ENCODE data around the gene TTLL9.

The TTLL9 gene

DNA sequence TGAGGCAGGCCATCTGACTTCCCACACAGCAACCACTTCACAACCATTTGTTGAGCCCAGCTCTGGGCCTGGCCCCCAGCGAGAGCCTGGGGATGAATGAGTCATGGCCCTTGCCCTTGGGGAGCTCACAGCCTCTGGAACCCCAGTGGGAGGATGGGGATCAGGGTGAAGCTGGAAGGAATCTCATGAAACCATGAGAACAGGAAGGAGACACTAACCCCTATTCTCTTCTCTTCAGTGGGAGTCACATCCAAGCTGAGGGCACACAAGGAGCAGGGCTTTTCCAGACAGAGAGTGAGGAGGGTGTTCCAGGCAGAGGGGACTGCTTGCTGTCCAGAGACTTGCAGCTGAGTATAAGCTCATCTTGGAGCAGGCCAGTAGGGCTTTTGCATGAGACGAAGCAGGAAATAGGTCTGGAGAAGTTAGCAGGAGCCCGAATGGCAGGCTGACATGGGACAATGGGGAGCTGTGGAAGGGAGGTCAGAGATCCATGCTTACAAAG is 32.5 kb upstream of the TTLL9 start:
- DNase-seq: no peak

GRCh38 chr20:31838646-31839292 is 31.7 kb upstream of the TTLL9 start:
- no peak for DNase-seq

DNA sequence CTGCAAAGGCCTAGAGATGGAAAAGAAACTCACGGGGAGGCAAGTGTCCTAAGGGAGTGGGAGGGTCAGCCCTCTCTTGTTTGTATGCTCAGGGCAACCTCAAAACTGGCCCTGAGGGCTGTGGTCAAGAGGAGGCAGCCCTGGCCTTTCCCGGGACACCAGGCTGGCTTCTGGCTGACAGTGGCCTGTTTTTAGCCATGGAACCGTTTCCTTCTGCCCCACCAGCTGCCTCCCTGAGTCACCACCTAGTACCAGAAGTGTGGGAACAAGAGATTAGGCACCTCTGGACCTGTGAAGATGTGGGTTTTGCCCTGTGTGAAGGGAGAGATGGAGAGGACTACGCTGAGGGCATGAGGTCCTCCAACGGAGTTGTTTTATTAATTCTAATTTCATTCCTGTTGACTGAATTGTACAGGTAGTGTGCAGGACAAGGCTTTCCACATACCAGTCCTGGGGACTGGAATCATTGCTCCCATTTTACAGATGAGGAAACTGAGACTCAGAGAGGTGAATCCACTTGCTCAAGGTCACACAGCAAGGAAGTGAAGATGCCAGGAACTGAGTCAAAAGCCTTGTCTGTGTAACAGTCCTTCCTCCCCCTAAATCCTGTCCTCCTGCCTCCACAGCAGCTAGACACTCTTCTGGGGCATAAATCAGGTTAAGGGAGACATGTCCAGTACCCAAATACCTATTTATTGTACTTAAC is 30.5 kb upstream of the TTLL9 start:
- no peak for DNase-seq

DNA sequence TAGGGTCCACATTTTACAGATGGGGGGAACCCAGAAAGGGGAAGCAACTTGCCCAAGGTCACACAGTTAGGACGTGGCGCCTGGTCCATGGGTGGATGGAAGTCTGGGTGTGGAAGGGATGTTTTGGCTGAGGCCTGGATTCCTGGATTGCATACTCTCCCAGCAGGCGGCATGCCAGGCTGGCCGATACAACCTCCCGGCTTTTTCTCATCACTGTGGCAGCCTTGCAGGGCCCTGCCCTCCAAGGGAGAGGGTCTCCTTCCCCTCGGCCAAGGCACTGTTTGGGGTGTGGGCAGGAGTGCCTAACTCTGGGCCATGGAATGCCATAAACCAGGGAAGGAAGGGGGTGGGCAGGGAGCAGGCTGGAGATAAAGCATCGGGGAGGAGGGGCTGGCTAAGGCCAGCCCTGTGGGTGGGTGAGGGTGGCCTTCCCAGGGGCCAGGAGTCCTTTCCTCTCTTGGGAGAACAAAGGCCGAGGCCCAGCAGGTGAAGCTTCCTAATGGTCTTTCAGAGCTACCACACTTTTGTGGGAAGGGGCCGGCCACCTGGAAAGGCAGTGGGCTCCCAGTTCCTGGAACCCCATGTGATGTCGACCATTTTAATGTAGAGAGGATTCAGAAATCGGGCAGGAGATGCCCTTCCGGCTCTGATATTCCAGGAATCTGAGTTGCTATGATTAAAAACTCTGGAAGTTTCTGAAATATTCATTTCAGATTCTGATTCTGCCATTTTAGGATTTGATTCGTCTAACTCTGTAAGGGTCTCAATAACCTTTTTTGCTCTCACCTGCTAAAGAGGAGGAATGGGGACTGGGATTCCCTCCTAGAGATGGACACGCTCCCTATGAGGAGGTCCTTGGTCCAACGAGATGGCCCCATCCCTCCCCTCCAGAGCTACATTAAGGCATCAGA is 29.3 kb upstream of the TTLL9 start:
- no peak for DNase-seq

DNA sequence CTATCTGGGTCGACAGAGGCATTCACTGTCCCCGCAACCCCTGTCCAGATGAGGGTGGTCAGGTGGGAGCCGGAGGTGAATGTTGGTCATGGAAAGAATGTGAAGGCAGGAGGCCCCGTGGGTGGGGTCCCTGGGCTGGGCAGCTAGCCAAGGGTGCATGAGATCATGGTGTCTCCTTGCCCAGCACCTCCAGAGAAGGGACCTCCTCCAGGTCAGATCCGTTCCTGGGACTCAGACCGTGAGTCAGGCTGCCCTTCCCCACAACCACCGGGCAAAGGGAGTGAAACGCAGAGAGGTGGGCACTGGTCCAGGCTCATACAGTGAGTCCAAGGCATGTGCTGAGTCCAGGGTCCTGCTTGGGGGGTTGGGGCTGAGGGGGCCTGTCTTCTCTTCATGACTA is 28.5 kb upstream of the TTLL9 start:
- no peak for DNase-seq

GRCh38 chr20:31842471-31843157 is 27.8 kb upstream of the TTLL9 start:
- no peak for DNase-seq

DNA sequence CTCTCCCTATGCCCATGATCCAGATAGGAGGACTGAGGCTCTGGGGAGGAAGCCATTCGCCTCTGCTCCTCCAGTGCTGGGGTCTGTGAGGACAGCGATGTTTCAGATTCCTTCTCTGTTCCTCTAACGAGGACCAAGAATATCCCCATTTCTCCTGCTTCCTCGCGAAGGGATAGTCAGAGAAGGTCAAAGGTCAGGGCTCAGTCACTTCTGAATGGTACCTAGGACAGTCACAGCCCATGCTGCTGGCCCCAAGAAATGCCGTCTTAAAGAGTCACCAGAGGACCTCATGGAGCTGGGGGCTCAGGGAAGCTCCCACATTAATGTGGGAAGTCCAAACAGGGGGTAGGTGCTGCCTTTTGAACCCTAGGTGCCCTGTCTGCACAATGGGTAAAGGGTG is 27.1 kb upstream of the TTLL9 start:
- DNase-seq: no peak

GRCh38 chr20:31843881-31844280 is 26.6 kb upstream of the TTLL9 start:
- DNase-seq: no peak

GRCh38 chr20:31844737-31845299 is 25.6 kb upstream of the TTLL9 start:
- no peak for DNase-seq

- DNase-seq: no peak
Measured at GRCh38 chr20:31845300-31845863, 25.1 kb upstream of the TTLL9 start, which contains the start of gene FOXS1. FOXS1 (minus strand) TSS chr20:31845604; CDS start chr20:31845542, 62 bp downstream.

DNA sequence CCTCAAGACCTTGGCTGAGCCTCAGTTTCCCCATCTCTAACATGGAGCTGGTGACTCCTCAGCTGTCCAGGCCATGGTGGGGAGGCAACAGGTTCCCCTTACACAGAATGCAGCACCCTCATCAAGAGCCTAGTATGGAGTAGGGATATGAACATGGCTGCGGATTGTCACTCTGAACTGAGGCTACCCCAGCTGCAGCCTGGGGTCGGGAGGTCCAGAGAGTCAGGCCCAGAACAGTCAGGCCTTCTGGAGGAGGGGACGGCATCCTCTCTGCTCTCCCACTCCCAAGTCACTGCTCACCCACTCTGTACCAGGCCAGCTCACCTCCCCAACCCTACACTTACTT is 23.7 kb upstream of the TTLL9 start:
- no peak for DNase-seq

DNA sequence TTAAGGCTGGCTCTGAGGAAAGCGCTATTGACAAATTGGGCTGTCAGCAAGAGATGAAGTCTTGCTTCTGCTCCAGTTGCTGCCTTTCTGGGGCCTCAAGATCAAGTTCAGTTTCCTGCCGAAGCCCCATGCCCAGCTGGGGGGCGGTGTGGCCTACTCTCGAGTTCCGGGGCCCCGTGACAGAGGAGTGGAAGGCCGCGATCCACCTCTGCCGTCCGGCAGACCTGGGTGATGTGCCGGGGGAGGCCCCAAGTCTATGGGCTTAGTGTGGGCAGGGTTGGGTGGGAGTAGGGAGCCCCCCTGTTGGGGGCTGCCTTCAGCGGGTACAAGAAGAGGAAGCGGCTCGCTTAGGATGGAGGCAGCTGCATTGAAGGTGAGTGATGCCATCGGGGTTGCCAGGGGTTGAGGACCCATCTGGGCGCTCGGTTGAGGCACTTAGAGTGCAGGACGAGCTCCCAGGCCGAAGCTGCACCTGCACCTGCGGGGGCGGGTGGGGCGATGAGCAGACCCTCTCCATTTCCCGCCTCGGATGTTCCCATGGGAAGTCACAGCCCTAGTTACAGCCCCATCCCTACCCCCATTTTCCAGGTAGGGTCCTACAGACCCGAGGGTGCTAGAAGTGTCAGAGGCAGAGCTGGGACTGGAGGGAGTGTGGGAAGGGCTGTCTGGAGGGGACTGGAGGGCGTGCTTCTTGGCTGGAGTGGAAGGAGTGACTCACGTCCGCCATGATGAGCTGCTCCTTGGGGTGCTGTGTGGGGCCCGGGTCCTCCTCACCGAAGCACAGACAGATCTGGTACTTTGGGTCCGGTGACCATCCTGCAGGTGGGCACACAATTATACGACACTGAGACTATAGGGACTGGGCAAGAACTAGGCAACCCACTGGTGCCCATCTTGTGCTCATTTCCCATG is 22.1 kb upstream of the TTLL9 start:
- no peak for DNase-seq

DNA sequence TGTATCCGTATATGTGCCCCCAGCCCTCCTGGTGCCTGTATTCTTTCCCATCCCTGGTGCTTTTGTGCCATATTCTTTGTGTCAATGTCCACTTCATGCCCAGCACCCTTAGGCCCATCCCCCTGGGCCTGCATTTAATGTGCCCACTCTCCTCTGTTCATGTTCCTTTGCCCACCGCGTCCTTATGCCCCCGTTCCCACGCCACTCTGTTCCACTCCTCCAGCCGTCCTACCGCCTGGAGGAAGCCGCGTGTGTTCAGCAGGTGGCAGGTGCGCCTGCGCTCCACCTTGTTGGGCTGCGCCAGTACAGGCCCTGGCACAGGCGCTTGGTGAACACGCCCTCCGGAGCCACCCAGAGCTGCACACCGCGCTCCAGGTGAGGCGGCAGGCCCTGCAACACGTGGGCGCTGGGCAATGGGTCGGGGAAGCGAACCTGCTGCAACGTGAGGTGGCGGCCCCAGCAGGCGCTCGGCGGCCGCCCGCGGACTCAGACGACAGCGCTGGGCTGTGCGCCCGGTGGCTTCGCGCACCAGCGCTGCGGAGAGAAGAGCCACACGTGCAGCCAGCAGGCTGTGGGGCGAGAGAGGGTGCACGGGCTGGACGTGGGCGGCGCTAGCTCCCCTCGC is 21.0 kb upstream of the TTLL9 start:
- DNase-seq: no peak

- no peak for DNase-seq
Measured at GRCh38 chr20:31851240-31851955, 19.0 kb upstream of the TTLL9 start.

DNA sequence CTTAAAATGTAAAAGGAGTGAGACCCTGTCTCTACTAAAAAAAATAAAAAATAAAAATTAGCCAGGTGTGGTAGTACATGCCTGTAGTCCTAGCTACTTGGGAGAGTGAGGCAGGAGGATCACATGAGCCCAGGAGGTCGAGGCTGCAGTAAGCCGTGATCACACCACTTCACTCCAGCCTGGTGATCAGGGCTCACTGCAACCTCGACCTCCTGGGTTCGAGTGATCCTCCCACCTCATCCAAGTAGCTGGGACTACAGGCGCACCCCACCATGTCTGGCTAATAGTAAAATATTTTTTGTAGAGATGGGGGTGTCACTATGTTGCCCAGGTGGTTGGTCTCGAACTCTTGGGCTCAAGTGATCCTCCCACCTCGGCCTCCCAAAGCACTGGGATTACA is 17.0 kb upstream of the TTLL9 start:
- no peak for DNase-seq

- DNase-seq: no peak
Measured at GRCh38 chr20:31856516-31856915, 13.9 kb upstream of the TTLL9 start.

- no peak for DNase-seq
Measured at GRCh38 chr20:31857861-31858759, 12.3 kb upstream of the TTLL9 start.

DNA sequence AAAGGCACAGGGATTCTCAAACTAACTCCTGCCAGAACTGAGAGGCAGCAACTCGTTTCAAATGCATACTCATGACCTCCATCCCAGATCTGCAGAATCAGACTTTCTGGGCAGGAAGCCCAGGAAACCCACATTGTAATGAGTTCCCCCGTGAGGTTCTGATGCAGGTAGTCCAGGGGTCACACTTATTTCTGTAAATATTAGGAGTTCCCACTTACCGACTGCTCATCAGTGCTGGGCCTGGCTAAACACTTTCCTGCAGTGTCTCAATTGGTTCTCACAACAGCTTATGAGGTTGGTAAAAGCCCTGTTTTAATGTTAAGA is 11.7 kb upstream of the TTLL9 start:
- no peak for DNase-seq
